ENCODE data around the gene RELN.

RELN gene

DNA sequence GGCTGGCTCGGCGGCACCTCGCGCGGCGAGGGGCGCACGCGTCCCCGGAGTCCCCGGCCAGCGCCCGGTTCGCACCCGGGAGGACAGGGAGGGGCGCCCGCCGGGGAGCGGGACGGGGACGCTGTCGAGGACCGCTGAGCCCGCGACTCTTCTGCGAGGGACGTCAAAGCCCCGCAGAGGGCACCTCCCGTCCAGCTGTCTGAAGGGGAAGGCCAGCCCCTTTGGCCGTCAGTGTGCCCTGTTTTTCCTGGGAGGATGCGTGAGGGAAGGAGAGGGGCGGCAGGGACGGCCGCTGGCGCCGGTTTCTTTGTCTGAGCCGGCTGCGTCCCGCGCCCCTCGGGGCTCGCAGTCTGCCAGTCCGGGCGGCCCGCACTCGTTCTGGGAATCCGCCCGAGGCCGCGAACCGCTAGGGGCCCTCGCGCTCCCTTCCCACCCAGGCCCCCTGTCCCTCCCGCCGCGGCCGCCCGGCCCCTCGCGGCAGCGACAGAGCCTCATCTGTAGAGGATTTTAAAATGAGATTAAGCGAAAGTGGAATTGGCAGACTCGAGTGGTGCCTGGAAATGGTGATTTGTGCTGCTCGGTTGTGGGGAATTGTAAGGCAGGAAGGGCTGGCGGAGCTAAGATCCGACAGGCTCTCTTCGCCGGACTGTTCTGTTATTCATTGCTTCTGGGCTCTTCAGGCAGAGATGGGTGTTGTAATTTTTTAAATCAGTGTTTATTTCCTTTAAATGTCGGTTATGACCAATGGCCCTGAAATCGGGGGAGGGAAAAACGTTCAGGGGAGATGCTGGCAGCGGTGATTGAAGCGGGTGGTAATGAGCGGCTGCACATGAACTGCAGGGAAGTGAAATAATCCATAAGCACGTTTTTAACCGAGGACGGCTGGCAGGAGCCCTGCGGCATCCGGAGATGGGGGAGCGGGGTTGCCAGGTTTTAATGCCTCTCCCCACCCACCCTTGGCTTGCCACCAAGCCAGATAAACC lies 618 bp upstream of the RELN start:
- no peak for DNase-seq

DNA sequence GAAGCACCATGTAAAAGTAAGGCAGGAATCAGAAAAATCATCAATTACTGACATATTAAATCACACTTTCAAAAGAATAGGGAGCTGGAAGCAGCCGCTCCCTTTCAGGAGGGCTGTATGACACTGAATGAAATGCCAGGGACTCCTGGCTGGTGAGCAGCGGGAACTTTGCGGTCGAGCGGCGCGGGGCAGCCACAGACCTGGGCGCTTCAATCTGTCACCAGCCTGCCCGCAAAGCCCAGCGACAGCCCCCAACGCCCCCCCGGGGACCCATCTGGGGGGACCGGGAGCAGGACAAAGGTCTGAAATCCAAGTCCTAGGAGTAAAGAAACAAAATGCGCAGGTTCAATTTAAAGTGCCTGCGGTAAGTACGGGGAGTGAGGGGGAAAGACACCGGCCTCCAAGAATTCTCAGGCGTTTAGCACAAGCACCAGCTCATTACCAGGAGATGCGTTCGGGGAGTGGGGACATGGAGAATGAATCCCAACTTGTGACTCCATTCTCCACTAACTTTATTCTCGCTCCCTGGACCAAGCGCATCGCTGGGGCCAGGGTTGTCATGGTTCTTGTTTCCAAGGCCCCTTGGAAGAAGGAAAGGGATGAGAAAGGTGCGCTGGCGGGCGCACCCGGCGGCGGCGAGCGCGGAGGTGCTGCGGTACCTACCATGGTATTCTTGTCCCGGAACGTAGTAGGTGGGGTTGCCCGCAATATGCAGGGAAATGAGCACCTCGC lies 824 bp downstream of the RELN start:
- no peak for DNase-seq

DNA sequence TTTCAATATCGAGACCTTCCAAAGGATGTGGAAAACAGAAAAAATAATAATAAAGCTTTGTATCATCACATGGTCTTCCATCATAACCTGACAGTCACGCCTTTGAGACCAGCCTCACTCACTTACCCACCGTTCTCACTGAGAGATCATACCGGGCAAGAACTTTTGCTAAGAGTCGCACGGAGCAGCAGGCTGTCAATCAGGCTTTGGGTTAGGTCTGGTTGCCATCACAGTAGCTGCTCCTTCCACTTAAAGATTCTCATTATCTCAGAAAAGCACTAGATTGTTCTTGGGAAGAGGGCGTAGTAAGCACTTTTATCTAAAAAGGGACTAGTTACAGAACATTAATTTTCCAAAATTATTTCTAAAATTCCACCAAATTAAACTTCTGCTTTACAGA lies 2.0 kb downstream of the RELN start:
- DNase-seq: no peak

DNA sequence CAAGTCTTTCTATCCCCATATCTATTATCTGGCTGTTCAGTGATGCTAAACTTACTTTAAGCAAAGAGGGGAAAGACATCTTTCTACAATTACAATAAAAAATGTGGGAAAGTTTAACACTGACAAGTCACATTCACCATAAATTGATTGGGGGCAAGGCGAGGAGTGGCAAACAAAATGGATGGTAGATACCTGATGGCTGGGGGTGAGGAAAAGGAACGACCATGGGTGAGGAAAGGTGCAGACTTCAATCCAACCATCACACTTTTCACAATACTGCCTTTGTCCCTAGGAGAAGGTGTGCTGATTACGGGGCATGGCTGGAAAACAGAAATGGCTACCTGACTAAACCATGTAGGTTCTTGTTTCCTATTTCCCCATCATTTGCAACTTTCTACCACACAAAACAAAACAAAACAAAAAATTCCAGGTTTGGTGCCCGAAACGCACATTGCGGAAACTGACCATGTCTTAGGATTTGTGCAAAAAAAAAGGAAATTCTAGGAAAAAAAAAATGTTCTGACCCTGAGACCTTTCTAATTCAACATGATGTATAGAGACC lies 3.8 kb downstream of the RELN start:
- DNase-seq: no peak

GRCh38 chr7:103984050-103984449 lies 5.4 kb downstream of the RELN start:
- no peak for DNase-seq

GRCh38 chr7:103983201-103983977 lies 6.1 kb downstream of the RELN start:
- no peak for DNase-seq

GRCh38 chr7:103981003-103981423 lies 8.4 kb downstream of the RELN start:
- DNase-seq: no peak

DNA sequence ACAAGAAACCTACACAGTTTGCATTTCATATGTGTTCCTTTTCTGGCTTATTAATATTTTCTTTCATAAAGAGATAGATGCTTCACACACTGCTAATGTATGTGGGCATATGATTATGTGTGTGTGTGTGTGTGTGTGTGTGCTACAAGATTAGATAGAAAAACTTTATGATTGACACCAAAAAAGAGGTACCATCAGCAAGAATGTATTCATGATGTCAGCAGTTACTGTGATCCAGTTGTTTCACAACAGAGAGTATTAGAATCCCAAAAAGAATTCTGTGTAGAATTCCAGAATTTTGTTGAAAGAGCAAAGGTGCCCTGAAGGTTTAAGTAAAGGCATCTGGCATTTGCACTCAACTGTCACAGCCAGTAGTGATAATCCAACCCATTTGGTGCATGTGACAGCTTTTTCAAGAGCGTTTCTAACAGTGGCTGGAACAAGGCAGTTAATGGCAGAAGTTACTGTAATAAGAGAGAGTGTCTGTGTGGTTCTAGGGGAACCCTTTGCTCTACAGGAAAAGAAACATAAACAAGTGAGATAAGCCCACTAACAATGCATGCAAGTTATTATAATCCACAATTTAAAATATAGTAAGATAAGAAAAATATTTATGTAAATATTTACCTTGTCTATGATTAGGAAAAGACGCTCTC lies 16.6 kb downstream of the RELN start:
- DNase-seq: no peak

- no peak for DNase-seq
These were observed 22.1 kb downstream of the RELN start for GRCh38 chr7:103967401-103967800.

GRCh38 chr7:103966593-103967277 lies 22.7 kb downstream of the RELN start:
- DNase-seq: no peak

DNA sequence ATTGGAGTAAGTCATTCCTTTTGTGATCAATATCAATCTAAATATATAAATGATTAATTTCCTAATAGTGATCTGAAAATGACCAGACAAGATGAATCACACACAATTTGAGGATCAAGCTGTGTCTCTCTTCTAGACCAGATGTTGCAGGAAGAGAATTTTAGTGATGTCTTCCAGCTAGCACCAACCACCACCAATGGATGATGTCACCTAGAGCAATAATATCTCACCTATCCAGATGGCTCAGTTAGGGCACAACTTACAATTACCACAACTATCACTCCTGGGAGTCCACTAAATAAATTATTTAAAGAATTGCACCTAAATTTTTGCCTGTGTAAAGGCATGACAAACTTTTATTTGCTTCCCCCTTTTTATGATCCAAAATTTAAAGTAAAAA lies 25.2 kb downstream of the RELN start:
- DNase-seq: no peak

GRCh38 chr7:103962070-103962469 lies 27.4 kb downstream of the RELN start:
- no peak for DNase-seq

DNA sequence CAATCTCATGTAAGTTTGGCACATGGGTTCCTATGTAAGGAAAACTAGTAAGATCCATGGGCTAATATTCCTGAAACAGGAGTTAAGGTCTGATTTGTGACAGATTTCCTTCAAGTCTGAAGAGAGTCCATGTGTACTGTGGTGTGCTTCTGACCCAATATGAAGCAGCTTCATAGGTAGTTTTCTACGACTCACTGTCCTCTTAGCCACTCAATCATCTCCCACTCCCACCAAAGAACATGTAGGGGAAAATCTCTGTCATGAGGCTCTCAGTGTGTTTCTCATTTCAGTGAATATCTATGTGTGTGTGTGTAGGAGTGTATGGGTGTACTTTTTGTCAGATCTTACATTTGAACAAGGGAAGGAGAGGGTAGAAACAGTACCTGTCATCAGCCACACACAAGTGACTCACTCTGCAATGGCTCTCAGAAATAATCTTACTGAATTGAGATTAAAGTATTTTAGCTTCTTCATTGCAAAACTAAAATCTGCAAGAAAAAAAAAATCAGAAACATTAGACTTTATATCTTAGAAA lies 31.1 kb downstream of the RELN start:
- DNase-seq: no peak

- no peak for DNase-seq
These were observed 33.5 kb downstream of the RELN start for GRCh38 chr7:103955985-103956384.

DNA sequence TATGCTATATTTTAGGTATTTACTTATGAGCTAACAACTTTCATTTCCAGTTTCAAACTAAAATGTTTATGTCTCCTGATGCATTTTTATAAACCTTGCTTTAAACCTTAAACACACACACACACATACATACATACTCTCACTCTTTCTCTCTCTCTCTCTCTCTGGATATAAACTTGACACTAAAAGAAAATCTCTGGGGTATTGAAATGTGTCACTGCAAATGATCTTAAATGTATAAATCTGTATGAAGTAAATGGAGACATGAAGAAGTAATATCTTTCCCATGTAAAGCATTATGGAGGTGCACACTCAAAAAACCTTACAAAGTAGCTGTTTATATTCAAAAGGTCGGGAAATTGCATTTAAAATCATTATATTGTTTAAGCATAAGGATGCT lies 37.0 kb downstream of the RELN start:
- DNase-seq: no peak

DNA sequence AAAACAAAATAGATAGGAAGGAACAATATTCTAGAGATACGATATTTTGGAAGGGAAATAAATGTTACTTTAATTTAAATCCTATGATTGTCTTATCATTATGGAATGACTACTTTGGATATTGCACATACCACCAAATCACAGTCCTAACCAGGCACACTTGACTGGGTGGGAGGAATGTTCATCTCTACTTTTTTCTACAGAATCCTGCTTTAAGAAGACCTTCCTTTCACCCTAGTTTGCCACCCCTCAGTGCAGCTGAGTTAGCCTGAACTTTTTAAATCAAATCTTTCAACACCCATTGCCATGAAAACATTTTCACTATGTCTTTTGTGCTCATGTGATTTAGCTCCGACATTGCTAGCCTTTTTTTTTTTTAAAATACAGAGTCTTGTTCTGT lies 38.1 kb downstream of the RELN start:
- DNase-seq: no peak

DNA sequence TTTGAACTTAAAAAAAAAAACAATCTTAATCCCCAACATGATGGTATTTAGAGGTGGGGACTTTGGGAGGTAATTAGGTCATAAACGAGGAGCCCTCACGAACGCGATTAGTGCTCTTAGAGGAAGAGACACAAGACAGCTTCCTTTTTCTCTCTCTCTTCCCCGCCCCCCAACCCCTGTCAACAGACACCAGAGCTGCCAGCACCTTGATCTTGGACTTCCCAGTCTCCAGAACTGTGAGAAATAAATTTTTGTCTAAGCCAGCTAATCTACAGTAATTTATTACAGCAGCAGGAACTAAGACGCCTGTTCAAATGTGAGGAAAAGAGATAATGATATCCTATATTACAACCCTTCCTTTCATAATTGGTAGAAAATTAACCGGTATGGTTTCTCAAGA lies 40.1 kb downstream of the RELN start:
- no peak for DNase-seq

DNA sequence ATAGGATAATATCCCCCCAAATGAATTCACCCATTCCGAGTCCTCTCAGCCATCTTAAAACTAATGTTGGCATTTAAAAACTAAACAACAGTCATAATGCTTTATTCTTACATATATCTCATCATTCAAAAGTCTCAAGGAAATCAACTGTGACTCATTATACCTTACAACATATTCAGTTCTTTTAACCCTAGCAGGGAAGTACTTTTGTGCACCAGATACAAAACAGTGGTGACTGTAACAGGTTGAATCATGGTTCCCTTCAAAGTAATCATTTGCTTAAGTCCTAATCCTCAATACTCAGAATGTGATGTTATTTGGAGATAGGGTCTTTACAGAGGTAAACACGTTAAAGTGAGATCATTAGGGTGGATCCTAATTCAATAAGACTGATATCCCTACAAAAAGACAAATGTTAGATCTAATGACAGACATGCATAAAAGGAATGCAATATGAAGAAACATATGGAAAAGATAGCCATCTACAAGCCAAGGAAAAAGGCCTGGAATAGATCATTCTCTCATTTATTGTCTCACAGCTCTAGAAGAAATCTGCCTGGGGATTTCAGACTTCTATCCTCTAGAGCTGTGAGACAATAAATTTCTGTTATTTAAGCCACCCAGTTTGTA lies 42.3 kb downstream of the RELN start:
- DNase-seq: no peak

DNA sequence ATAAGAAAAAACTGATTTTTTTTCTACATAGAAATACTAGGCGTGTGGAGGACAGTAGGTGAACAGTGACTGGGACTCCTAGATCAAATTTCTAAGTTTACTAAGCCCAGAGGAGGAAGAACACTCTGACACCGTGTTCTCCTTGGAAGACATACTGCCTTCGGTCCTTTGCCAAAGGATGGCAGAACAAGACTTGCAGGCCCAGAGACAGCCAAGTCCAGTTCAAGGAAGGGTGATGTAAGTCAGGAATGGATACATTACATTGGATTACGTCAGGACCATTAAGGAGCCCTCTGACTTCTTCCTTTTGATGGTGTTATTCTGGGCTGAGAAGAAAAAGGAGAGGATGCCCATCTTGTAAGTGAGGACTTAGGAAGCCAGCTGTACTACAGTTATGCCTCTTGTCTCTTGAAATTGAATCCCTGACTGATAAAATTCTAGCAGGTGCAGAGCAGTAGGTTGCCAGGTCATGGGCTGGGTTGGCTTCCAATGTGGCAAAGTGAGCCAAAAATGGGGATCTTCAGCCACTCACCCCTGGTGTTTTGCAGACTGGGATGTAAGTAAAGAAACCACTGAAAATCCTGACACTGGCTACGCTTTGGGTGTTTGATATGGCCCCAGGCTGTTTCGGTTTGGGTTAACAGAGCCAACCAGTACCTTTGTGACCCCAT lies 45.1 kb downstream of the RELN start:
- DNase-seq: no peak

DNA sequence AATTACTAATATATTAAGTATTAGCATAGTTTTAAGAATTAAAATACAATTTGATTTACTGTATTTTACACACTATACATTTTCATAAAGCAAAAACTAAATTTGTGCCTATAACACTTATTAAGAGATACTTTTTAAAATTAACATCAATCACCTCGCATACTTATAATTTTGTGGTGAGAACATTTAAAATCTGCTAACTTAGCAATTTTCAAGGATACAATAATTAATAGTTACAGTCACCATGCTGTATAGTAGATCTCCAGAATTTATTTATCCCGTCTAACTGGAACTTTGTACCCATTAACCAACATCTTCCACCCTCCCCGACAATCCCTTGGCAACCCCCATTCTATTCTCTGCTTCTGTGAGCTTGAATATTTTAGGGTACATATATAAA lies 47.5 kb downstream of the RELN start:
- no peak for DNase-seq

All from CD4-positive, alpha-beta T cell treated with Interleukin-15 for 1 hour (primary cell).